CD4-positive, alpha-beta T cell treated with Interferon gamma for 1 hour (primary cell): ENCODE results near the gene TBCB.
A peak's percentile ranks its signal among the peaks of the same experiment; 100 is the strongest.
"Not testable (repeated sequence)": the region's sequence is repeated elsewhere in the genome, so short reads cannot be mapped to it uniquely, and the experiment has no call there.

ENCODE experiments used
- DNase-seq: peaks from one replicate; pipeline ENCODE4 v3.0.0-alpha.2; 2020

The TBCB gene

GRCh38 chr19:36103040-36103626 is 12.1 kb upstream of the TBCB start:
- DNase-seq = no peak

GRCh38 chr19:36103842-36104552 is 11.3 kb upstream of the TBCB start:
- DNase-seq = no peak

- DNase-seq = no peak
These were observed 8.8 kb upstream of the TBCB start for GRCh38 chr19:36106441-36106840.

GRCh38 chr19:36106991-36107390 is 8.3 kb upstream of the TBCB start:
- no peak for DNase-seq

GRCh38 chr19:36108684-36109083 is 6.6 kb upstream of the TBCB start:
- no peak for DNase-seq

GRCh38 chr19:36110487-36111199 is 4.6 kb upstream of the TBCB start, which contains the start of gene OVOL3:
OVOL3 (plus strand) TSS chr19:36111143; CDS start chr19:36111203, 60 bp downstream.
- no peak for DNase-seq

- DNase-seq = no peak
These were observed 4.1 kb upstream of the TBCB start for GRCh38 chr19:36111200-36111539.

GRCh38 chr19:36112678-36113077 is 2.6 kb upstream of the TBCB start:
- no peak for DNase-seq

GRCh38 chr19:36113425-36113824 is 1.8 kb upstream of the TBCB start:
- DNase-seq = no peak

- DNase-seq = no peak
These were observed 1.2 kb upstream of the TBCB start for GRCh38 chr19:36113894-36114720.

- peak; percentile 100 for DNase-seq
These were observed 381 bp upstream of the TBCB start, which contains the start of gene POLR2I for GRCh38 chr19:36114721-36115452. POLR2I (minus strand) TSS chr19:36114875; CDS start chr19:36114856, 19 bp downstream.

- no peak for DNase-seq
These were observed 1.0 kb downstream of the TBCB start for GRCh38 chr19:36116344-36116637.

GRCh38 chr19:36120092-36120983 is 5.1 kb downstream of the TBCB start:
- DNase-seq = no peak

GRCh38 chr19:36120984-36121358 is 5.7 kb downstream of the TBCB start:
- no peak for DNase-seq

GRCh38 chr19:36121486-36122124 is 6.3 kb downstream of the TBCB start:
- DNase-seq = no peak

GRCh38 chr19:36125557-36125956 is 10.3 kb downstream of the TBCB start:
- DNase-seq = no peak

- DNase-seq = peak; percentile 13
These were observed 13.1 kb downstream of the TBCB start for GRCh38 chr19:36128392-36128736.

GRCh38 chr19:36131221-36131620 is 16.0 kb downstream of the TBCB start:
- DNase-seq = peak; percentile 65

GRCh38 chr19:36134867-36135266 is 19.6 kb downstream of the TBCB start:
- DNase-seq = not testable (repeated sequence)

- no peak for DNase-seq
These were observed 21.9 kb downstream of the TBCB start for GRCh38 chr19:36136964-36137686.

GRCh38 chr19:36139120-36139472 is 23.8 kb downstream of the TBCB start:
- DNase-seq = no peak
